H1 (cell line): ENCODE results near the gene NEUROG1. TPM values are rescaled to one million over a fixed set of nuclear protein-coding genes. Genes with fewer than 3 reads are reported as not detected.
A peak's percentile ranks its signal among the peaks of the same experiment; 100 is the strongest.

ENCODE experiments used
- CHD7 ChIP-seq: fragments of 300-600 bp; sonication (generic); IDR thresholded peaks from 2 replicates; pipeline ENCODE4 v1.7.1; 2012; ENCODE audit warnings: low read length, moderate library complexity, mild to moderate bottlenecking, inconsistent platforms; ENCODE audit not compliant: insufficient replicate concordance
- RNF2 ChIP-seq: fragments of 200-900, 300-1000 bp; sonication (generic); IDR thresholded peaks from 2 replicates; pipeline ENCODE4 v1.7.1; 2016; ENCODE audit warnings: borderline replicate concordance, low read depth, mild to moderate bottlenecking, antibody characterized with exemption, low read length; ENCODE audit not compliant: poor library complexity, severe bottlenecking; ENCODE audit errors: missing control alignments
- polyA plus RNA-seq, 7 experiments: library from polyadenylated mRNA; depleted of rRNA in 3 of 7; stranded (reverse) in 5 of 7; unstranded in 2 of 7; fragments of >200 nt in 5 of 7; fragments of 200-250 nt in 2 of 7; gene quantifications; 1 replicate in 5 of 7; 2 replicates in 1 of 7; 4 replicates in 1 of 7; pipeline versions ENCODE4 v1.2.1 to v1.2.3, GENCODE V29; 2011 to 2013; ENCODE audit warnings: missing spikeins in 2 of 7, mixed read lengths in 2 of 7
- total RNA-seq: library from RNA; stranded (reverse); fragmentation: NEBNext Ultra II Directional; extraction: Animal tissue kit (Norgen Biotek cat#: 25700); gene quantifications from 2 replicates; pipeline ENCODE4 v1.2.1, GENCODE V29; 2021

NEUROG1 gene
- total and polyA plus RNA-seq, 2 of the 8 experiments (the other 6 are each of a cell fraction or from before 2014, with no cell fraction given), result not detected

GRCh38 chr5:135578305-135578684 is 42.5 kb upstream of the NEUROG1 start (continued):
- TF ChIP-seq CHD7, result no peak
- TF ChIP-seq RNF2, result peak; percentile 30
